Omental fat pad (tissue), 4 donors: ENCODE results near the gene DLG2. TPM values are rescaled to one million over a fixed set of nuclear protein-coding genes. Genes with fewer than 3 reads are reported as not detected.

Experiments
- ATAC-seq: fragments of 150-250 bp; one replicate; pipeline ENCODE4 v1.9.1; 2016; ENCODE audit warnings: mild to moderate bottlenecking, moderate library complexity; ENCODE audit not compliant: low FRiP score
- DNase-seq: peaks from one replicate; pipeline ENCODE4 v3.0.0-alpha.2; 2019; ENCODE audit warnings: low spot score
- CTCF ChIP-seq, 3 donors: fragments of 450-650 bp; IDR thresholded peaks; one replicate each; pipeline ENCODE4 v1.5.1; 2016 to 2017; ENCODE audit warnings: antibody characterized with exemption in 3 of 3, mild to moderate bottlenecking in 3 of 3, moderate library complexity in 2 of 3
- small RNA-seq: library from RNA; depleted of rRNA; stranded (forward); fragments of <200 nt; gene quantifications from one replicate; pipeline ENCODE3, GENCODE V24; 2016
- total RNA-seq, 4 donors: library from RNA; depleted of rRNA; stranded (reverse); fragments of >200 nt; gene quantifications; one replicate each; pipeline ENCODE4 v1.1.0, GENCODE V29; 2016

The DLG2 gene
- total RNA-seq, 4 donors from 2014 or later = 4.8 to 13.2 (median 8.1) TPM

- no peak for TF ChIP-seq CTCF (IDR thresholded peaks at IDR 0.05)
- no peak for DNase-seq
- no peak for ATAC-seq
Measured at GRCh38 chr11:83409476-83409875, 2217.7 kb downstream of the DLG2 start.

GRCh38 chr11:83408946-83409345 lies 2218.2 kb downstream of the DLG2 start:
- ATAC-seq = no peak
- no peak for DNase-seq
- no peak for TF ChIP-seq CTCF (IDR thresholded peaks at IDR 0.05)

Small RNAs within 50 kb of the gene (small RNA-seq; reads per million reads assigned to genes)
- gene RF02112 (not detected), gene RF02113 (not detected), gene RNU6-1292P (not detected)

Other genes starting within 250 kb of the DLG2 start
- gene TMEM126B, start 1.2 kb upstream of the DLG2 start, total RNA-seq = 10 to 100 TPM; 37.3 to 70.1 (median 54.7) TPM
- 10 to 100 TPM; 14.3 to 40.6 (median 29.1) TPM for gene TMEM126A, start 20.6 kb upstream of the DLG2 start, total RNA-seq
- 10 to 100 TPM; 39.0 to 81.0 (median 48.0) TPM for gene CREBZF, start 37.8 kb upstream of the DLG2 start, total RNA-seq
- 1 to 10 TPM in 3 of 4 donors, under 1 TPM in 1; 0.60 to 1.7 (median 1.4) TPM for gene CCDC89, start 58.9 kb upstream of the DLG2 start, total RNA-seq
- 10 to 100 TPM; 14.3 to 33.9 (median 17.8) TPM for gene SYTL2, start 183.8 kb upstream of the DLG2 start, total RNA-seq
- gene CCDC83, start 228.0 kb upstream of the DLG2 start, total RNA-seq = 1 to 10 TPM in 1 of 4 donors, not detected in 3; 3.2 TPM